HepG2 (cell line): ENCODE measurements around the gene LYPD3. TPM values are rescaled to one million over a fixed set of nuclear protein-coding genes. Genes with fewer than 3 reads are reported as not detected.

Source experiments
- ATAC-seq: fragments of 200-7000 bp; cut with Tn5 transposase; 3 replicates; pipeline ENCODE4 v1.9.1; 2020; ENCODE audit warnings: mild to moderate bottlenecking, moderate library complexity
- BruUV-seq: library from RNA; stranded (reverse); fragments of 400-500 nt; replicated peaks from 2 replicates; lab custom pipeline; 2021; lab: Mats Ljungman, UMichigan
- CTCF ChIA-PET: fragments of 300-600 bp; formaldehyde crosslinking; extraction: SDS; loops from one replicate; lab custom pipeline; 2021; ENCODE audit warnings: low total read pairs, inconsistent platforms, low intra/inter-chr PET ratio; lab: Yijun Ruan, JAX
- POLR2A ChIA-PET: fragments of 350-600 bp; sonication (Branson Sonifier 250); formaldehyde crosslinking; loops from one replicate; lab custom pipeline; 2020; ENCODE audit warnings: antibody characterized with exemption, inconsistent platforms; lab: Yijun Ruan, JAX
- DNase-seq: peaks from one replicate; pipeline ENCODE4 v3.0.0-alpha.2; 2015; ENCODE audit warnings: low spot score
- FAIRE-seq: peaks from 3 replicates; lab custom pipeline; 2011; peaks lifted over from hg19 to GRCh38; lab: Jason Lieb, UNC
- H2AFZ ChIP-seq: one replicate; pipeline ENCODE4 v1.6.1; 2011; ENCODE audit warnings: low read length, inconsistent platforms
- H3K27ac ChIP-seq: fragments of 300-600 bp; 3 replicates; pipeline ENCODE4 v1.8.0; 2011; ENCODE audit warnings: mixed run types, mild to moderate bottlenecking, mixed read lengths, low read length, inconsistent platforms; ENCODE audit not compliant: insufficient read depth; ENCODE audit errors: extremely low read length
- H3K27me3 ChIP-seq, 2 experiments: fragments of 200-600 bp in 1 of 2; 2 replicates in 1 of 2; 3 replicates in 1 of 2; pipeline versions ENCODE4 v1.6.0 to v1.8.0; 2011; ENCODE audit warnings: low read length in 2 of 2, mild to moderate bottlenecking in 2 of 2, moderate library complexity in 2 of 2, inconsistent platforms in 1 of 2; ENCODE audit not compliant: insufficient read depth in 2 of 2, control insufficient read depth in 1 of 2
- H3K36me3 ChIP-seq, 2 experiments: fragments of 200-600 bp in 1 of 2; replicated peaks in 1 of 2; 2 replicates in 1 of 2; 3 replicates in 1 of 2; pipeline versions ENCODE4 v1.5.1 to v1.8.0; 2011; ENCODE audit warnings: low read length in 2 of 2, inconsistent platforms in 1 of 2; ENCODE audit not compliant: insufficient read depth in 2 of 2, control insufficient read depth in 1 of 2
- H3K4me1 ChIP-seq: 2 replicates; pipeline ENCODE4 v1.5.1; 2012; ENCODE audit warnings: low read length, inconsistent platforms; ENCODE audit not compliant: insufficient read depth
- H3K4me2 ChIP-seq: 2 replicates; pipeline ENCODE4 v1.6.0; 2011; ENCODE audit warnings: low read depth, low read length, inconsistent platforms
- H3K4me3 ChIP-seq, 3 experiments: fragments of 200-600 bp in 1 of 3; sonication (generic), shearing (Covaris generic) in 1 of 3; replicated peaks in 1 of 3; 2 replicates each; pipeline ENCODE4 v1.5.1; 2011 to 2016; ENCODE audit warnings: low read length in 3 of 3, inconsistent platforms in 2 of 3, low read depth in 2 of 3, mild to moderate bottlenecking in 2 of 3, control low read depth in 1 of 3, mixed read lengths in 1 of 3; ENCODE audit not compliant: insufficient read depth in 1 of 3
- H3K79me2 ChIP-seq: one replicate; pipeline ENCODE4 v1.6.1; 2011; ENCODE audit warnings: low read length, inconsistent platforms; ENCODE audit not compliant: insufficient read depth
- H3K9ac ChIP-seq: 2 replicates; pipeline ENCODE4 v1.6.0; 2011; ENCODE audit warnings: mild to moderate bottlenecking, low read depth, low read length, inconsistent platforms; ENCODE audit not compliant: insufficient read depth
- H3K9me3 ChIP-seq: 2 replicates; pipeline ENCODE4 v1.5.1; 2012; ENCODE audit warnings: mild to moderate bottlenecking, low read length
- H4K20me1 ChIP-seq: 2 replicates; pipeline ENCODE4 v1.6.0; 2011; ENCODE audit warnings: inconsistent platforms, mild to moderate bottlenecking, low read length, moderate library complexity; ENCODE audit not compliant: insufficient read depth
- ARNT ChIP-seq: fragments of 450-650 bp; IDR thresholded peaks from 2 replicates; pipeline ENCODE4 v1.6.1; 2017
- BHLHE40 ChIP-seq: IDR thresholded peaks from 2 replicates; pipeline ENCODE4 v1.6.1; 2011; ENCODE audit warnings: low read length, improper control_type of control experiment
- CREB1 ChIP-seq, 2 experiments: fragments of 450-650 bp in 1 of 2; IDR thresholded peaks; 2 replicates each; pipeline ENCODE4 v1.6.1; 2016 to 2017; ENCODE audit warnings: control low read depth in 1 of 2, mild to moderate bottlenecking in 1 of 2, missing compliant biosample characterization in 1 of 2, missing genetic modification characterization in 1 of 2
- EEA1 ChIP-seq: sonication (generic); formaldehyde crosslinking; IDR thresholded peaks from 2 replicates; pipeline ENCODE4 v1.5.1; 2020; ENCODE audit warnings: mild to moderate bottlenecking, missing genetic modification reagents, borderline replicate concordance
- HDAC1 ChIP-seq: sonication (generic); formaldehyde crosslinking; IDR thresholded peaks from 2 replicates; pipeline ENCODE4 v1.5.1; 2020; ENCODE audit warnings: mild to moderate bottlenecking, missing genetic modification reagents
- MIER2 ChIP-seq: IDR thresholded peaks from 2 replicates; pipeline ENCODE4 v1.6.1; 2016; ENCODE audit warnings: missing biosample characterization, missing genetic modification reagents
- NCOR1 ChIP-seq: fragments of 200-600 bp; sonication (generic); IDR thresholded peaks from 2 replicates; pipeline ENCODE4 v1.7.0; 2017; ENCODE audit warnings: antibody characterized with exemption, low read length, borderline replicate concordance
- PAX8 ChIP-seq: sonication (generic); formaldehyde crosslinking; IDR thresholded peaks from 2 replicates; pipeline ENCODE4 v1.8.0; 2022; ENCODE audit warnings: mild to moderate bottlenecking, missing genetic modification reagents, borderline replicate concordance
- PHB2 ChIP-seq: fragments of 450-650 bp; IDR thresholded peaks from 2 replicates; pipeline ENCODE4 v1.6.1; 2018; ENCODE audit not compliant: partially characterized antibody
- PHF5A ChIP-seq: IDR thresholded peaks from one replicate; pipeline ENCODE4 v1.6.1; 2018; ENCODE audit warnings: low read depth, missing genetic modification reagents; ENCODE audit not compliant: unreplicated experiment
- ZNF34 ChIP-seq: sonication (generic); formaldehyde crosslinking; IDR thresholded peaks from 2 replicates; pipeline ENCODE4 v1.4.0; 2020; ENCODE audit warnings: mild to moderate bottlenecking, missing genetic modification reagents, borderline replicate concordance
- ZNF839 ChIP-seq: sonication (generic); formaldehyde crosslinking; IDR thresholded peaks from 2 replicates; pipeline ENCODE4 v1.4.0; 2020; ENCODE audit warnings: missing genetic modification reagents, mild to moderate bottlenecking, borderline replicate concordance
- ZSCAN25 ChIP-seq: sonication (generic); formaldehyde crosslinking; IDR thresholded peaks from 2 replicates; pipeline ENCODE4 v1.8.0; 2022; ENCODE audit warnings: mild to moderate bottlenecking, missing genetic modification reagents
- WGBS: methylation state at CpG from one replicate; pipeline ENCODE4 v1.1.6; 2017; ENCODE audit warnings: low lambda C conversion rate; 5-methylcytosine and 5-hydroxymethylcytosine counted together
- in situ Hi-C: cut with HindIII; loops from 2 replicates; pipeline ENCODE4 v1.10.0; 2017; ENCODE audit warnings: low pct_unique_long_range_greater_than_20kb; ENCODE audit not compliant: extremely low pct_ligation_motif_present
- intact Hi-C: fragments of 100-400 bp; cut with micrococcal nuclease; formaldehyde crosslinking; loops from one replicate; pipeline ENCODE4 v1.10.0; 2022; ENCODE audit not compliant: unreplicated experiment
- polyA plus RNA-seq, 8 experiments: library from polyadenylated mRNA; depleted of rRNA in 3 of 8; stranded (reverse) in 7 of 8; unstranded in 1 of 8; fragments of >200 nt; fragmentation: Illumina TruSeq in 4 of 8; extraction: Trizol in 4 of 8; gene quantifications; 2 replicates each; pipeline versions ENCODE4 v1.2.1 to v1.2.3, GENCODE V29; 2011 to 2016; ENCODE audit warnings: low read depth in 4 of 8, missing spikeins in 1 of 8, mixed read lengths in 1 of 8; ENCODE audit not compliant: insufficient read depth in 1 of 8
- total RNA-seq, 5 experiments: library from RNA; depleted of rRNA; stranded (reverse); fragments of >200 nt; fragmentation: Illumina TruSeq; extraction: Trizol; gene quantifications; 2 replicates each; pipeline ENCODE4 v1.2.3, GENCODE V29; 2016; ENCODE audit warnings: low read depth in 1 of 5
- TF ChIP-seq, protein P1 (sequence below): sonication (generic); formaldehyde crosslinking; conservative IDR thresholded peaks from 2 replicates; pipeline ENCODE4 v1.8.1; 2023; ENCODE audit warnings: missing genetic modification reagents
- TF ChIP-seq, protein P2 (sequence below): sonication (generic); formaldehyde crosslinking; IDR thresholded peaks from 2 replicates; pipeline ENCODE4 v1.8.0; 2022; ENCODE audit warnings: missing genetic modification reagents, low read depth, mild to moderate bottlenecking, borderline replicate concordance

LYPD3 gene
- total and polyA plus RNA-seq, 2 of the 13 experiments (the other 11 are each of a cell fraction or from before 2014, with no cell fraction given) = 0.51 to 1.5 TPM

DNA sequence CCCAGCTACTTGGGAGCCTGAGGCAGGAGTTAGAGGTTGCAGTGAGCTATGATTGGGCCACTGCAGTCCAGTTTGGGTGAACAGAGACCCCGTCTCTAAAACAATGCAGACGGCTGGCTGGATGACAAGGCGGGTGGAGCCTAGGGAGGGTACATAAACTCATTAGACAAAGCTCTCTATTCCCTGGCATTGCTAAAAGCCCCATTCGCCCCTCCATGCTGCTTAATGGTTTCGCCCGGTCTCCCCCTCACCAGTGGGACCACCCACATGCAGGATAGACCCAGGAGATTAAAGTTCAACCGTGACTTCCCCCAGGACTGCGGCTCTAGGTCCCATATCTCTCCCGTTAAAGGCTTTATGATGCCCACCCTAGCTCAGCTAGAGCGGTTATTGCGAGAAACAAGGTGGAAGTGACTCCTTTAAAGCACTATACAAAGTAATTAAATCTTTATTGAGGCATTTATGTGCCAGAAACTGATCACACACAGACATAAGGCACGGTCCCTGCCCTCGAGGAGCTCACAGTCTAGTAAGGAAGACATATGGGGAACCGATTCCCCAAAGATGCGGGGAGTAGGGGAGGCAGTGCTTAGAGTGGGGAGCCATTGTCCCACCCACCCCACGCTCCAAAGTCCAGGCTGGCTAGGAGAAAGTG, 4.9 kb downstream of the LYPD3 start (continued):
- TF ChIP-seq BHLHE40 (peak; percentile 80), ARNT (no peak), CREB1 (IDR thresholded peaks at IDR 0.05) (no peak), CREB1 (CRISPR knock-in tag; IDR thresholded peaks at IDR 0.05) (no peak), EEA1 (CRISPR knock-in tag) (no peak), HDAC1 (CRISPR knock-in tag) (no peak), NCOR1 (peak; percentile 37; the same call in 1 of the 2 replicates)
- TF ChIP-seq, protein P1, sequence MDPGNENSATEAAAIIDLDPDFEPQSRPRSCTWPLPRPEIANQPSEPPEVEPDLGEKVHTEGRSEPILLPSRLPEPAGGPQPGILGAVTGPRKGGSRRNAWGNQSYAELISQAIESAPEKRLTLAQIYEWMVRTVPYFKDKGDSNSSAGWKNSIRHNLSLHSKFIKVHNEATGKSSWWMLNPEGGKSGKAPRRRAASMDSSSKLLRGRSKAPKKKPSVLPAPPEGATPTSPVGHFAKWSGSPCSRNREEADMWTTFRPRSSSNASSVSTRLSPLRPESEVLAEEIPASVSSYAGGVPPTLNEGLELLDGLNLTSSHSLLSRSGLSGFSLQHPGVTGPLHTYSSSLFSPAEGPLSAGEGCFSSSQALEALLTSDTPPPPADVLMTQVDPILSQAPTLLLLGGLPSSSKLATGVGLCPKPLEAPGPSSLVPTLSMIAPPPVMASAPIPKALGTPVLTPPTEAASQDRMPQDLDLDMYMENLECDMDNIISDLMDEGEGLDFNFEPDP = no peak

DNA sequence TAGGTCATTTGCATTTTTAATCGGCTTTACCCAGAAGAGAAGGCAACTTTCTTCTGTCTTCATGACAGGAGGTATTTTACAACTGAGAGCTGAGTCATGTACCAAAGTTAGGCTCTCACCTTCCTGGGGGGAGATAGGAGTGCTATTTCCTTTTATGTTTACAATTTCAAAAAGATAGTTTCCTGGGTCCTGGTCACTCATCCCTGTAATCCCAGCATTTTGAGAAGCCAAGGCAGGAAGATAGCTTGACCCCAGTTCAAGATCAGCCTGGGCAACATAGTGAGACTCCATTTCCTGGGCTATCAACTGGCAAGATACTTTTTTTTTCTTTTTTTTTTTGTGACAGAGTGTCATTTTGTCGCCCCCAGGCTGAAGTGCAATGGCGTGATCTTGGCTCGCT, 7.6 kb downstream of the LYPD3 start:
- POLR2A ChIA-PET = no interaction called here
- H2AFZ ChIP-seq = no peak overlapping the region
- TF ChIP-seq ZNF34 (CRISPR knock-in tag) (no peak), PHB2 (no peak), ZSCAN25 (CRISPR knock-in tag) (no peak), MIER2 (CRISPR knock-in tag) (no peak), ZNF839 (CRISPR knock-in tag) (no peak), PAX8 (CRISPR knock-in tag) (no peak), PHF5A (CRISPR knock-in tag) (no peak)
- TF ChIP-seq, protein P2, sequence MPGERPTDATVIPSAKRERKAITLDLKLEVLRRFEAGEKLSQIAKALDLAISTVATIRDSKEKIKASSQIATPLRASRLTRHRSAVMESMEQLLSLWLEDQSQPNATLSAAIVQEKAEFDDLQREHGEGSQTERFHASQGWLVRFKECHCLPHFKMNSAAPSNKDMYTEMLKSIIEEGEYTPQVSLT = no peak
- TF ChIP-seq, all 625 proteins: peak for 0
- H3K9me3 ChIP-seq = no peaks in the 10 kb centered on the region
- no peaks in the 10 kb centered on the region for H3K36me3 ChIP-seq
- H4K20me1 ChIP-seq = no peaks in the 10 kb centered on the region
- peaks cover 34% of the 10 kb centered on the region for H3K4me1 ChIP-seq
- H3K27ac ChIP-seq = no peak overlapping the region
- CTCF ChIA-PET = no interaction called here
- H3K79me2 ChIP-seq = no peaks in the 10 kb centered on the region
- intact Hi-C loops (no loop called here), in situ Hi-C loops (no loop called here)
- no TSS peak for BruUV-seq
- H3K9ac ChIP-seq = no peak overlapping the region
- no peaks in the 10 kb centered on the region for H3K27me3 ChIP-seq
- ATAC-seq (no peak), DNase-seq (no peak), FAIRE-seq (no peak)
- 74% methylated on average over 4 of the region's 4 CpGs for WGBS
- H3K4me2 ChIP-seq = no peak overlapping the region
- H3K4me3 ChIP-seq = no peak overlapping the region
